Mesendoderm (in vitro differentiated cells): ENCODE data around the gene ADI1.

Experiments
- DNase-seq: peaks from one replicate; pipeline ENCODE4 v3.0.0; 2013
- H2AK5ac ChIP-seq: 2 replicates; pipeline ENCODE4 v1.6.1; 2013; ENCODE audit warnings: low read length, inconsistent platforms
- H2BK120ac ChIP-seq: 2 replicates; pipeline ENCODE4 v1.6.1; 2013; ENCODE audit warnings: low read depth, mild to moderate bottlenecking, low read length, moderate library complexity, mixed read lengths
- H2BK15ac ChIP-seq: replicated peaks from 2 replicates; pipeline ENCODE4 v1.6.1; 2013; ENCODE audit warnings: low read depth, mild to moderate bottlenecking, moderate library complexity
- H2BK5ac ChIP-seq: 2 replicates; pipeline ENCODE4 v1.6.1; 2013; ENCODE audit warnings: low read length, inconsistent platforms
- H3K18ac ChIP-seq: 2 replicates; pipeline ENCODE4 v1.6.1; 2013; ENCODE audit warnings: mild to moderate bottlenecking, low read length, mixed read lengths
- H3K23ac ChIP-seq: one replicate; pipeline ENCODE4 v1.6.1; 2013; ENCODE audit warnings: low read length
- H3K27ac ChIP-seq: 2 replicates; pipeline ENCODE4 v1.5.1; 2013; ENCODE audit warnings: low read depth, mild to moderate bottlenecking, inconsistent platforms, low read length, moderate library complexity
- H3K27me3 ChIP-seq: 2 replicates; pipeline ENCODE4 v1.6.1; 2013; ENCODE audit warnings: low read length, control low read depth, mild to moderate bottlenecking, inconsistent platforms; ENCODE audit not compliant: insufficient read depth, poor library complexity
- H3K36me3 ChIP-seq: 2 replicates; pipeline ENCODE4 v1.6.1; 2013; ENCODE audit warnings: low read length, inconsistent platforms; ENCODE audit not compliant: control insufficient read depth, insufficient read depth
- H3K4ac ChIP-seq: one replicate; pipeline ENCODE4 v1.6.1; 2013; ENCODE audit warnings: low read depth, mild to moderate bottlenecking, low read length, moderate library complexity
- H3K4me1 ChIP-seq: 2 replicates; pipeline ENCODE4 v1.6.1; 2013; ENCODE audit warnings: low read depth, low read length, inconsistent platforms; ENCODE audit not compliant: control insufficient read depth
- H3K4me2 ChIP-seq: 2 replicates; pipeline ENCODE4 v1.6.1; 2013; ENCODE audit warnings: low read length
- H3K4me3 ChIP-seq: 2 replicates; pipeline ENCODE4 v1.5.1; 2013; ENCODE audit warnings: mild to moderate bottlenecking, low read length
- H3K56ac ChIP-seq: one replicate; pipeline ENCODE4 v1.6.1; 2013; ENCODE audit warnings: low read length
- H3K79me1 ChIP-seq: 2 replicates; pipeline ENCODE4 v1.6.1; 2013; ENCODE audit warnings: low read length, inconsistent platforms
- H3K79me2 ChIP-seq: 2 replicates; pipeline ENCODE4 v1.6.1; 2013; ENCODE audit warnings: mild to moderate bottlenecking, low read length; ENCODE audit not compliant: control insufficient read depth, insufficient read depth
- H3K9ac ChIP-seq: 2 replicates; pipeline ENCODE4 v1.6.1; 2013; ENCODE audit warnings: low read length, inconsistent platforms
- H4K5ac ChIP-seq: one replicate; pipeline ENCODE4 v1.6.1; 2013; ENCODE audit warnings: low read length
- H4K8ac ChIP-seq: one replicate; pipeline ENCODE4 v1.6.1; 2013; ENCODE audit warnings: low read depth, mild to moderate bottlenecking, control low read depth, low read length, moderate library complexity
- WGBS: extraction: QIAGEN DNeasy Blood & Tissue Kit; methylation state at CpG from one replicate; pipeline ENCODE4 v1.1.7; 2013; ENCODE audit warnings: low lambda C conversion rate, missing lambda C conversion rate; ENCODE audit not compliant: insufficient coverage; ENCODE audit errors: extremely low coverage; 5-methylcytosine and 5-hydroxymethylcytosine counted together

Gene ADI1

DNA sequence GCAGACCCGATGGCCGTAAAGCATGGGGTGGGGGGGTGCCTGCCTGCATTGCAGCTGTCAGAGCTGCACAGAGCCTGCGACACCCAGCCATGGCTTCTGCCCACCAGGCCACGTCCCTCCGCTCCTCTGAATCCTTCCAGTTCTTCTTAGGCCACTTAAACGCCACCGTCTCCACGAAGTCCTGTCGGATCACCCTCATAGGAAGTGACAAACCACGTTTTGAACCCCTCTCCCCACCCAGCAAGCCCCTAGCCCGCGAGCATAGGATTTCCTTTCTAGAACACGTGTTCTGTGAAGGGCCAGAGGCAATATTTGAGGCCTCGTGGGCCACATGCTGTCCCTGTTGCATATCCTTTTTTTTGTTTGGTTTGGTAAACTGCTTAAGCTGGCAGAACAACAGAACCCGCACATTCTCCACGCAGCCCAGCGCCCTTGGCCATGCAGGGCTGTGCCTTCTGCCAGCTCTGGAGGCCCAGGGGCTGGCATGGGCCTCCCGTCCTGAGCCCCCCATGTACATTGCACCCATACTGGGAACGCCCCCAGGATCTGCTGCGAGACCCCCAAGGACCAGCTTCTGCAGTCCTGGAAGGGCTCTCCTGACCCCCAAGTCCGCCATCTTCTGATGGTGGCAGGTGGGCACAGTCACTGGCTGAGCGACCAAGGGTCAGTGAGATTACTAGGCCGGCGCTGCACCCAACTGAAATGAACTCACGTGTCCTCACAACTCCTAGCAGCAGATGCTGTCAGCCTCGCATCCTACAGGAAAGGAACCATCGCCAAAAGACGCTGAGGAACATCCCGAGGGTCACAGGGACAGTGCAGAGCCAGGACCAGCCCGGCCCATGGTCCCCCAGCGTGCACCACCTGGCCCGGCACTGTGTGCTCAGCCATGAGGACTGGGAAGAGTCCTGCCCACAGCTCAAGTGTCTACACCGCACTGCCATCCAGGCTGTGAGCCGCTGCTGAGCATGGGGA, 35.1 kb downstream of the ADI1 start:
- no CpG with 5 or more reads among the region's 34 CpGs for WGBS
- Histone ChIP-seq H2BK120ac (no peak overlapping the region), H3K4me2 (no peak overlapping the region), H2BK5ac (no peak overlapping the region), H3K27ac (no peak overlapping the region), H3K56ac (peak overlapping the region; percentile 32), H3K4me1 (no peaks in the 10 kb centered on the region), H4K5ac (no peak overlapping the region), H3K4me3 (no peak overlapping the region), H3K79me2 (no peaks in the 10 kb centered on the region), H4K8ac (no peak overlapping the region), H3K23ac (no peak overlapping the region), H3K27me3 (no peaks in the 10 kb centered on the region), H3K79me1 (no peaks in the 10 kb centered on the region), H3K9ac (no peak overlapping the region), H2BK15ac (no peak overlapping the region), H3K4ac (no peak overlapping the region), H2AK5ac (no peak overlapping the region), H3K18ac (no peak overlapping the region), H3K36me3 (no peaks in the 10 kb centered on the region)
- no peak for DNase-seq

DNA sequence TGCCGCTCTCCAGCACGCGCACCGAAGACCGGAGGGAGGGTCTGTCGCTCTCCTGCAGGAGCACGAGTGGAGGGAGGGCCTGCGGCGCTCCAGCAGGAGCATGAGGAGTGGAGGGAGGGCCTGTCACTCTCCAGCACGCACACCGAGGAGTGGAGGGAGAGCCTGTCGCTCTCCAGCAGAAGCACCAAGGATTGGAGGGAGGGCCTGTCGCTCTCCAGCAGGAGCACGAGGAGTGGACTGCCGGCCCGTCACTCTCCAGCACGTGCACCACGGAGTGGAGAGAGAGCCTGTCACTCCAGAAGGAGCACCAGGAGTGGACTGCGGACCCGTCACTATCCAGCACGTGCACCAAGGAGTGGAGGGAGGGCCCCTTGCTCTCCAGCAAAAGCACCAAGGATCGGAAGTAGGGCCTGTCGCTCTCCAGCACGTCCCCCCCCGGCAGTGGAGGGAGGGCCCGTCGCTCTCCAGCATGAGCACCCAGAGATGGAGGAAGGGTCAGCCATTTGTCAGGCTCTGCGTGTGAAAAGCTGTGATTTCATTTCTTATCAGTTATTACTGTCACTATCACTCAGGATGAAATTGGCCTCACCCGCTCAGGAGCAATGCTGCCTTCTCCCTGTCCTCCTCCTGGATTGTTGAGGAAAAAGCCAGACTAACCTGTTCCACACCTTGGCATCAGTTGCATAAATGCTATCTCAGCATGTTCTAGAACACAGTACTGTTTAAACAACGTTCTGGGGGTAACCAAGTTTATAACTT, 35.9 kb downstream of the ADI1 start:
- Histone ChIP-seq H3K27ac (no peak overlapping the region), H3K4me2 (no peak overlapping the region), H2BK15ac (no peak overlapping the region), H3K9ac (peak overlapping the region; percentile 51), H3K18ac (no peak overlapping the region), H3K36me3 (peaks cover 1% of the 10 kb centered on the region), H3K4me1 (no peaks in the 10 kb centered on the region), H3K23ac (no peak overlapping the region), H3K79me2 (no peaks in the 10 kb centered on the region), H4K8ac (no peak overlapping the region), H3K27me3 (no peaks in the 10 kb centered on the region), H2AK5ac (no peak overlapping the region), H2BK120ac (no peak overlapping the region), H3K4me3 (no peak overlapping the region), H3K4ac (no peak overlapping the region), H3K56ac (peak overlapping the region; percentile 32), H2BK5ac (no peak overlapping the region), H4K5ac (no peak overlapping the region), H3K79me1 (no peaks in the 10 kb centered on the region)
- WGBS, result no CpG with 5 or more reads among the region's 30 CpGs
- peak; percentile 96 for DNase-seq

DNA sequence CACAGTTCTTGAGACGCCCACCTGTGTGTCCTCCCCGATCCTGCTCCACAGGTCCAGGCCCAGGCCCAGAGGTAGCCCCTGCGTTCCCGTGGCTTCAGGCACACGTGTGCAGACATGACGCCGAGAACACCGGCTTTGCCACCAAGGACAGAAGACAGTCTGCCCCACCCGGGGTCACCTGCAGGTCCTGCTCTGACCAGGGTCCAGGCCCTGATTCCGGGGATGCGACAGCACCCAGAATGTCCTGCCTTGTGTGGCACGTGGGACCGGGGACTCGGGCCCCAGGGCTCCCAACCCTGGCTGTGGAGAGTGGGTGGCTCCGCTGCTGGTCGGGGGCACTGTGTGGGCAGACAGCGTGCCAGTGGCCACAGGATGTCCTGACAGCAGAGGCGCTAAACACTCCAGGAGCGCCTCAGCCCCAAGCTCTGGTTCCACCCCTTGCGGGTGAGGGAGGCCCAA, 36.9 kb downstream of the ADI1 start:
- Histone ChIP-seq H2BK15ac (no peak overlapping the region), H3K56ac (no peak overlapping the region), H3K4me3 (no peak overlapping the region), H3K27me3 (no peaks in the 10 kb centered on the region), H3K4ac (no peak overlapping the region), H3K27ac (no peak overlapping the region), H4K8ac (no peak overlapping the region), H3K79me2 (no peaks in the 10 kb centered on the region), H2AK5ac (no peak overlapping the region), H2BK5ac (no peak overlapping the region), H3K4me2 (no peak overlapping the region), H3K23ac (no peak overlapping the region), H4K5ac (no peak overlapping the region), H2BK120ac (no peak overlapping the region), H3K9ac (no peak overlapping the region), H3K36me3 (peaks cover 1% of the 10 kb centered on the region), H3K18ac (no peak overlapping the region), H3K79me1 (no peaks in the 10 kb centered on the region), H3K4me1 (no peaks in the 10 kb centered on the region)
- WGBS, result no CpG with 5 or more reads among the region's 20 CpGs
- DNase-seq, result no peak

DNA sequence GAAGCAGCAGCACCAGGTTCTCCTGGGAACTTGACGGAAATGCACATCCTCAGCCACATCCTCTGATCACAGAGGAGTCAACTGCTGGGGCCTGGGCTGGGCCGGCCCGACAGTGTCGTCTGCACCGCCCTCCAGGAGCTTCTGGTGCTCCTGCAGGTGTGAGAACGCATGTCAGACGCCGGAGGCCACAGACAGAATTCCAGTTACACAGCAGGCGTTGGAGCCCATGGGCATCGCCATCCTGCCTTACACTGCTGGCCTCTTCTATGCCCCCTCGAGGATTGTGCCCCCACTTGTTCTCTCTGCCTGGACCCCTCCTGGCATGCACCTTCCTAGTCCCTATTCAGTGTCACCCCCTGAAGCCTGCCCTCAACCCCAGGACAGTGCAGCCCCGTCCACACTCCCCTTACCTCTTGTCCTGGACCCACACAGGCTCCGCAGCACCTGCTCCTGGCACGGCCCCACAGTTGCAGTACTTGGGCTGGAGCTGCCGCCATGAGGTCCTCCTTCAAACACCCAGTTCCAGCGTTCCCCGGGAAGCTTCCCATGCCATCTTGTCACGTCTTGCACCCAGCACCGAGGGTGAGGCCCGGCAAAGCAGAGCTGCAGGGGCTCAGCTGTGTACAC, 37.5 kb downstream of the ADI1 start:
- no peak overlapping the region for H3K56ac ChIP-seq
- no peaks in the 10 kb centered on the region for H3K27me3 ChIP-seq
- no peaks in the 10 kb centered on the region for H3K4me1 ChIP-seq
- no peak overlapping the region for H2AK5ac ChIP-seq
- peaks cover 1% of the 10 kb centered on the region for H3K36me3 ChIP-seq
- no peak overlapping the region for H2BK120ac ChIP-seq
- DNase-seq, result no peak
- no peak overlapping the region for H3K4me3 ChIP-seq
- no peak overlapping the region for H3K4me2 ChIP-seq
- WGBS, result no CpG with 5 or more reads among the region's 20 CpGs
- no peaks in the 10 kb centered on the region for H3K79me1 ChIP-seq
- H3K23ac ChIP-seq, result no peak overlapping the region
- no peak overlapping the region for H2BK5ac ChIP-seq
- no peaks in the 10 kb centered on the region for H3K79me2 ChIP-seq
- H3K18ac ChIP-seq, result no peak overlapping the region
- H2BK15ac ChIP-seq, result no peak overlapping the region
- H3K27ac ChIP-seq, result no peak overlapping the region
- no peak overlapping the region for H3K4ac ChIP-seq
- H3K9ac ChIP-seq, result no peak overlapping the region
- no peak overlapping the region for H4K5ac ChIP-seq
- H4K8ac ChIP-seq, result no peak overlapping the region

DNA sequence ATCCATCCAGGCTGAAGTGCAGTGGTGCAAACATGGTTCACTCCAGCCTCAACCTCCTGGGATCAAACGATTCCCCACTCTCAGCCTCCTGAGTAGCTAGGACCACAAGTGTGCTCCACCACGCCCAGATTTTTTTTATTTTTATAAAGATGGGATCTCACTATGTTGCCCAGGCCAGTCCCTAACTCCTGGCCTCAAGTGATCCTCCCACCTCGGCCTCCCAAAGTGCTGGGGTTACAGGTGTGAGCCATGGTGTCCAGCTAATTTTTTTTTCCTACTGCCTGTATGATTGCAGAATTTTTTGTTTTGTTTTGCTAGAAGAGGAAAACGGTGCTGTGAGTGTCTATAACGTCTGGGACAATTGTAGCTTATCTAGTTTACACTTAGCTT, 38.3 kb downstream of the ADI1 start:
- peaks cover 1% of the 10 kb centered on the region for H3K36me3 ChIP-seq
- no peaks in the 10 kb centered on the region for H3K27me3 ChIP-seq
- no peak overlapping the region for H2AK5ac ChIP-seq
- no peaks in the 10 kb centered on the region for H3K4me1 ChIP-seq
- H4K5ac ChIP-seq, result no peak overlapping the region
- H3K4me3 ChIP-seq, result no peak overlapping the region
- H3K4ac ChIP-seq, result no peak overlapping the region
- no peak overlapping the region for H2BK15ac ChIP-seq
- no peak overlapping the region for H3K4me2 ChIP-seq
- H3K56ac ChIP-seq, result no peak overlapping the region
- WGBS, result no CpG with 5 or more reads among the region's 5 CpGs
- no peak overlapping the region for H3K18ac ChIP-seq
- DNase-seq, result no peak
- no peak overlapping the region for H2BK120ac ChIP-seq
- H3K27ac ChIP-seq, result no peak overlapping the region
- H3K79me2 ChIP-seq, result no peaks in the 10 kb centered on the region
- H2BK5ac ChIP-seq, result no peak overlapping the region
- no peak overlapping the region for H3K9ac ChIP-seq
- H3K79me1 ChIP-seq, result no peaks in the 10 kb centered on the region
- H3K23ac ChIP-seq, result no peak overlapping the region
- no peak overlapping the region for H4K8ac ChIP-seq
